Sigmoid colon (tissue), 7 donors: ENCODE data around the gene RELL1. TPM values are rescaled to one million over a fixed set of nuclear protein-coding genes. Genes with fewer than 3 reads are reported as not detected.

Source experiments
- DNase-seq: peaks from one replicate; pipeline ENCODE4 v3.0.0-alpha.2; 2019
- H3K27ac ChIP-seq, 4 donors: fragments of 200-600 bp; sonication (generic); one replicate each; pipeline ENCODE4 v1.5.1; 2016 to 2019; ENCODE audit warnings: mild to moderate bottlenecking in 1 of 4
- H3K27me3 ChIP-seq, 3 donors: fragments of 200-600 bp; sonication (generic); one replicate each; pipeline ENCODE4 v1.5.1; 2019; ENCODE audit warnings: mild to moderate bottlenecking in 1 of 3
- H3K36me3 ChIP-seq, 4 donors: fragments of 200-600 bp; sonication (generic); one replicate each; pipeline ENCODE4 v1.5.1; 2016 to 2019
- H3K4me1 ChIP-seq, 4 donors: fragments of 200-600 bp; sonication (generic); one replicate each; pipeline ENCODE4 v1.5.1; 2017 to 2019
- H3K4me3 ChIP-seq, 4 donors: fragments of 200-600 bp; sonication (generic); one replicate each; pipeline ENCODE4 v1.5.1; 2017 to 2019; ENCODE audit warnings: mild to moderate bottlenecking in 2 of 4, moderate library complexity in 1 of 4
- H3K9me3 ChIP-seq, 4 donors: fragments of 200-600 bp in 3 of 4; sonication (generic) in 3 of 4; one replicate each; pipeline versions ENCODE4 v1.5.1 to v1.6.1; 2013 to 2019
- EP300 ChIP-seq, 4 donors: sonication (generic); formaldehyde crosslinking; IDR thresholded peaks; one replicate each; pipeline ENCODE4 v1.6.1; 2017; ENCODE audit warnings: antibody characterized with exemption in 4 of 4
- POLR2A ChIP-seq, 2 donors: fragments of 450-650 bp; IDR thresholded peaks; one replicate each; pipeline ENCODE4 v1.6.1; 2016; ENCODE audit warnings: antibody characterized with exemption in 2 of 2, mild to moderate bottlenecking in 2 of 2, moderate library complexity in 2 of 2
- POLR2AphosphoS5 ChIP-seq, 4 donors: sonication (generic); formaldehyde crosslinking; IDR thresholded peaks; one replicate each; pipeline ENCODE4 v1.6.1; 2017; ENCODE audit warnings: antibody characterized with exemption in 4 of 4
- WGBS, 2 donors: extraction: QIAGEN DNeasy Blood & Tissue Kit; methylation state at CpG; one replicate each; pipeline ENCODE4 v1.1.7; 2013; 5-methylcytosine and 5-hydroxymethylcytosine counted together
- intact Hi-C: fragments of 100-400 bp; cut with DNase I; formaldehyde crosslinking; loops from one replicate; pipeline ENCODE4 v1.15.1; 2023
- polyA plus RNA-seq, 3 donors: library from polyadenylated mRNA; stranded (reverse); fragments of 200-250 nt; gene quantifications; one replicate each; pipeline ENCODE4 v1.2.3, GENCODE V29; 2013
- total RNA-seq, 4 donors: library from RNA; depleted of rRNA; stranded (reverse); fragments of >200 nt; gene quantifications; one replicate each; pipeline ENCODE4 v1.1.0, GENCODE V29; 2016
- TF ChIP-seq, protein P1 (sequence below), 4 experiments: fragments of 450-650 bp in 3 of 4; fragments of 200-600 bp in 1 of 4; IDR thresholded peaks; one replicate each; pipeline ENCODE4 v1.5.1; 2016 to 2019; ENCODE audit warnings: antibody characterized with exemption in 4 of 4, mild to moderate bottlenecking in 3 of 4, moderate library complexity in 2 of 4
- donor health status: healthy with polysubstance abuse.
- donor health status: Bipolar disorder and iron deficiency.
- donor health status: healthy.

Gene RELL1
- total and polyA plus RNA-seq, 7 donors = 4.2 to 63.2 (median 38.8) TPM

DNA sequence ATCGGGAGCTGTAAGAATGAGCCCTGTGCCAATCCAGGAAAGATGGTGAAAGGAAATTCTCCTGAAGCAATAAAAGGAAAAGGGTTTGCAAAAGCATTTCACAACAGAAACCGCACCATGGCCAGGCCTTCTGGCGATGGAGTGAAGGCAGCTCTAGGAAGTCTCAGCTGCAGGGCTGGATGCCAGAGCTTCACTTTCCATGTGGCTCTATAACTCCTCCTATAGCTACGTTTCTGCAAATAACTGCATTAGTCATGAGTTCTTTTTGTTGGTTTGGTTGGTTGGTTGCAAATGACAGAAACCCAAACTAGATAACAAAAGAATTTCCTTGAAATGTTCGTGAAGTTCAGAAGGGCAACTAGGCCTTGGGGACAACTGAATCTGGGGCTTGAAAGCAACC, 84.6 kb downstream of the RELL1 start:
- H3K36me3 ChIP-seq = no peaks in the 10 kb centered on the region
- H3K4me3 ChIP-seq = no peak overlapping the region
- TF ChIP-seq POLR2A (IDR thresholded peaks at IDR 0.05) (no peak), POLR2AphosphoS5 (IDR thresholded peaks at IDR 0.05) (no peak), EP300 (IDR thresholded peaks at IDR 0.05) (no peak)
- TF ChIP-seq, protein P1, sequence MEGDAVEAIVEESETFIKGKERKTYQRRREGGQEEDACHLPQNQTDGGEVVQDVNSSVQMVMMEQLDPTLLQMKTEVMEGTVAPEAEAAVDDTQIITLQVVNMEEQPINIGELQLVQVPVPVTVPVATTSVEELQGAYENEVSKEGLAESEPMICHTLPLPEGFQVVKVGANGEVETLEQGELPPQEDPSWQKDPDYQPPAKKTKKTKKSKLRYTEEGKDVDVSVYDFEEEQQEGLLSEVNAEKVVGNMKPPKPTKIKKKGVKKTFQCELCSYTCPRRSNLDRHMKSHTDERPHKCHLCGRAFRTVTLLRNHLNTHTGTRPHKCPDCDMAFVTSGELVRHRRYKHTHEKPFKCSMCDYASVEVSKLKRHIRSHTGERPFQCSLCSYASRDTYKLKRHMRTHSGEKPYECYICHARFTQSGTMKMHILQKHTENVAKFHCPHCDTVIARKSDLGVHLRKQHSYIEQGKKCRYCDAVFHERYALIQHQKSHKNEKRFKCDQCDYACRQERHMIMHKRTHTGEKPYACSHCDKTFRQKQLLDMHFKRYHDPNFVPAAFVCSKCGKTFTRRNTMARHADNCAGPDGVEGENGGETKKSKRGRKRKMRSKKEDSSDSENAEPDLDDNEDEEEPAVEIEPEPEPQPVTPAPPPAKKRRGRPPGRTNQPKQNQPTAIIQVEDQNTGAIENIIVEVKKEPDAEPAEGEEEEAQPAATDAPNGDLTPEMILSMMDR (IDR thresholded peaks at IDR 0.05) = no peak
- peaks cover 0 to 6% (median 2%) of the 10 kb centered on the region in 4 donors for H3K4me1 ChIP-seq
- intact Hi-C loops = loop anchor here (5.0 kb wide), 1 partner anchor 436 kb away; no protein-coding TSS in a partner anchor
- no peaks in the 10 kb centered on the region for H3K9me3 ChIP-seq
- DNase-seq = no peak
- H3K27ac ChIP-seq = no peak overlapping the region
- WGBS, 2 donors = 21 to 64% methylated on average over 5 of the region's 5 CpGs
- H3K27me3 ChIP-seq = no peaks in the 10 kb centered on the region

DNA sequence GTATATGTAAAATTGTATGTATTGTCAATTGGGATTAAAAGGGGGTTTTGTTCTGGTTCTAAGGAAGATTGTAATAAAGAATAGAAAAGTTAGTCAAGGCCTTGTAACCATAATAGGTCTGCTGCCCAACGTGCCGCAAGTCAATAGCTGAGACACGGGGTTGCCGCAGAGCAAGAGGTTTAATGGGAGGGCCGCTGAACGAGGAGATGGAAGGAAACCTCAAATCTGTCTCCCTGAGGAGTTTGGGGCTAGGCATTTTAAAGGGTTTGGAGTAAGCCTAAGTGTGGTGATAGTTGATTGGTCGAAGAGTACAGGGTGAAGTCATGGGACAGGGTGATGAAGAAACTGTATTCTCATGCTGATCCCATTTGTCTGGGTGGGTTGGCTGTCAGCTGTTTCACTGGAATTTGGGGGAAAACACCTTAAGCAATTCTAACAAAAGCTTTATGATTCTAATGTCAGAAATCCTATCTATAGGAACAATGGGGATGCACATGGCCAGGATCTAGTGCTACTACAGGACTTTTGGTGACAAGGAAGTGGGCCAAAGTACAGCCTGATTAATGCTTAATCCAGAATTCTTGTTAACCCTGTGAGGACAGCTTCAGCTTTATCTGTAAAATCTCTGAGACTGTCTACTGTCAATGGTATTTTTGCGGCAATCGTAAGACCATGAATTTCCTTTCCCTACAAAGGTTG, 86.9 kb downstream of the RELL1 start:
- Histone ChIP-seq H3K9me3 (no peaks in the 10 kb centered on the region), H3K27me3 (no peaks in the 10 kb centered on the region), H3K36me3 (no peaks in the 10 kb centered on the region), H3K4me3 (no peak overlapping the region), H3K27ac (no peak overlapping the region), H3K4me1 (peaks cover 0 to 6% (median 2%) of the 10 kb centered on the region in 4 donors)
- no peak for DNase-seq
- intact Hi-C loops = no loop called here
- TF ChIP-seq EP300 (IDR thresholded peaks at IDR 0.05) (no peak), POLR2AphosphoS5 (IDR thresholded peaks at IDR 0.05) (no peak), POLR2A (IDR thresholded peaks at IDR 0.05) (no peak)
- TF ChIP-seq, protein P1 (IDR thresholded peaks at IDR 0.05) = no peak
- 76 to 78% methylated on average over 9 of the region's 9 CpGs for WGBS, 2 donors

DNA sequence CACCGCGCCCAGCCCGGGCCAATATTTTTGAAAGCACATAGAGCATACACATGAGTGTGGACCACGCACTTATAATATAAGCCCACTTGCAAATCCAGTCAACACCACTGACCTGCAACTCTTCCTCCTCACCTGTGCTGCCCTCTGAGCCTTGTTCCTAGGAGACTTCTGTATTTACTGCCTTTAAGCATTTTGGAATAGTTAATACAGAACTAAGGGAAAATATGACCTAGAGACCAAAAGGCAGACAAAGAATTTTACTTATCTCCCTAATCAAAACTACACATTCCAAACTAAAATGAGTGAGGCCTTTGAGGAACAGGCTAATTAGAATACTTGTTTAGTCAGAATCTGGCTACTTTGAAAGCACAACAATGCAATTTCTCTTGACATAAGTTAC, 89.1 kb downstream of the RELL1 start:
- Histone ChIP-seq H3K9me3 (no peaks in the 10 kb centered on the region), H3K4me3 (no peak overlapping the region), H3K36me3 (no peaks in the 10 kb centered on the region), H3K27ac (no peak overlapping the region), H3K27me3 (no peaks in the 10 kb centered on the region), H3K4me1 (no peaks in the 10 kb centered on the region)
- TF ChIP-seq, protein P1 (IDR thresholded peaks at IDR 0.05) = no peak
- no peak for TF ChIP-seq POLR2A (IDR thresholded peaks at IDR 0.05)
- no peak for TF ChIP-seq EP300 (IDR thresholded peaks at IDR 0.05)
- no peak for TF ChIP-seq POLR2AphosphoS5 (IDR thresholded peaks at IDR 0.05)
- intact Hi-C loops = no loop called here
- no peak for DNase-seq
- whole genome bisulfite sequencing, 2 donors = 94 to 98% methylated on average over 4 of the region's 4 CpGs

DNA sequence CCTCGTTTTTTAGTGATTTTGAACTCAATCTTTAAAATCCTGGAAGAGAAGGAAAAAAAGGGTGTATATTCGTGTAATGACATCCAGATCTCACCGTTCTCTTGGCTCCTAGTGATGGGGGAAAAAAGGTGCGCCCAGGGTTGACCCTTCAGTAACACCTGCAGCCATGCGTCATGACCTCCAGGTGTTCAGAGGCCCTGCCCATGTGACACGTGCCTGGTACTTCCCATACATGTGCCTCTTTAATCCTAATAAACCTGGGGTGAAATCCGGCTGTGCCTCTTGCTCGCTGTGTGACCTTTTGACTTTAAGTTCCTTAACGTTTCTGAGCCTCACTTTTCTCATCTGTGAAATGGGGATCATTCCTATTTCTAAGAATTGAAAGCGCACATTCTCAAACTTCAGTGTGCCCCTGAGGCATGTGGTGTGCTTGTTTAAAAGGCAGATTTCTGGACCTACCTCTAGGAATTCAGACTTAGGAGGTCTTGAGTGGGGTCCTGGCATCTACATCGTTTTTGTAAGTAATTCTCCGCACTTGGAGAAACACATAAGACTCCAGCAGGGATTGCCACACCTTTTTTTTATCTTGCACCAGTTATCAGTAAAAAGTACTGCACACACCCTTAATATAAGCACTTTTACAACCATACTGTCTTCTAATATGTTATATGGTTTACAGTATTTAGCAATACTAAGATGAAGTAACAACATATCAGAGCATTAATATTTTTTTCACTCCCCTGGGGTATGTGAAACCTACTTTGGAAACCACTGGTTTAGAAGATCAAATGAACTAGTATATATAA, 90.1 kb downstream of the RELL1 start:
- Histone ChIP-seq H3K4me1 (no peaks in the 10 kb centered on the region), H3K9me3 (no peaks in the 10 kb centered on the region), H3K27ac (no peak overlapping the region), H3K27me3 (no peaks in the 10 kb centered on the region), H3K36me3 (no peaks in the 10 kb centered on the region), H3K4me3 (no peak overlapping the region)
- TF ChIP-seq, protein P1 (IDR thresholded peaks at IDR 0.05) = no peak
- TF ChIP-seq POLR2A (IDR thresholded peaks at IDR 0.05) (no peak), POLR2AphosphoS5 (IDR thresholded peaks at IDR 0.05) (no peak), EP300 (IDR thresholded peaks at IDR 0.05) (no peak)
- no peak for DNase-seq
- WGBS, 2 donors = 28 to 67% methylated on average over 12 of the region's 12 CpGs
- intact Hi-C loops = no loop called here
